Upper lobe of left lung (tissue), 6 donors: Measurements from ENCODE around the gene SLC66A2. TPM values are rescaled to one million over a fixed set of nuclear protein-coding genes. Genes with fewer than 3 reads are reported as not detected.

ENCODE experiments used
- ATAC-seq, 2 donors: fragments of 200-7000 bp; cut with Tn5 transposase; one replicate each; pipeline ENCODE4 v1.9.1; 2022; ENCODE audit warnings: mild to moderate bottlenecking in 2 of 2, moderate library complexity in 2 of 2; ENCODE audit not compliant: low FRiP score in 2 of 2
- DNase-seq, 2 donors: peaks; one replicate each; pipeline ENCODE4 v3.0.0-alpha.2; 2019 to 2020
- H3K27ac ChIP-seq, 4 donors: fragments of 200-600 bp; sonication (generic); one replicate each; pipeline ENCODE4 v1.5.1; 2016 to 2019
- H3K27me3 ChIP-seq, 4 donors: fragments of 200-600 bp; sonication (generic); one replicate each; pipeline ENCODE4 v1.5.1; 2017 to 2019
- H3K36me3 ChIP-seq, 4 donors: fragments of 200-600 bp; sonication (generic); one replicate each; pipeline ENCODE4 v1.5.1; 2016 to 2019
- H3K4me1 ChIP-seq, 4 donors: fragments of 200-600 bp; sonication (generic); one replicate each; pipeline ENCODE4 v1.5.1; 2018 to 2019
- H3K4me3 ChIP-seq, 4 donors: fragments of 200-600 bp; sonication (generic); one replicate each; pipeline ENCODE4 v1.5.1; 2017 to 2019; ENCODE audit warnings: mild to moderate bottlenecking in 2 of 4, moderate library complexity in 1 of 4
- H3K9me3 ChIP-seq, 4 donors: fragments of 200-600 bp; sonication (generic); one replicate each; pipeline ENCODE4 v1.5.1; 2018 to 2019
- EP300 ChIP-seq, 4 donors: sonication (generic); formaldehyde crosslinking; IDR thresholded peaks; one replicate each; pipeline ENCODE4 v1.5.1; 2017; ENCODE audit warnings: antibody characterized with exemption in 4 of 4, control low read depth in 2 of 4
- POLR2A ChIP-seq, 4 donors: fragments of 450-650 bp; IDR thresholded peaks; one replicate each; pipeline ENCODE4 v1.5.1; 2016 to 2017; ENCODE audit warnings: antibody characterized with exemption in 4 of 4, mild to moderate bottlenecking in 2 of 4
- POLR2AphosphoS5 ChIP-seq, 2 donors: sonication (generic); formaldehyde crosslinking; IDR thresholded peaks; one replicate each; pipeline ENCODE4 v1.5.1; 2017; ENCODE audit warnings: antibody characterized with exemption in 2 of 2
- WGBS, 2 donors: methylation state at CpG; one replicate each; pipeline ENCODE4 v1.1.5; 2017 to 2018; 5-methylcytosine and 5-hydroxymethylcytosine counted together
- total RNA-seq, 6 donors: library from RNA; depleted of rRNA in 4 of 6; stranded (reverse); fragments of >200 nt in 4 of 6; gene quantifications; one replicate each; pipeline versions ENCODE4 v1.1.0 to v1.2.1, GENCODE V29; 2016 to 2021
- TF ChIP-seq, protein P1 (sequence below), 6 experiments: fragments of 450-650 bp in 4 of 6; fragments of 200-600 bp in 2 of 6; sonication (generic) in 2 of 6; IDR thresholded peaks; one replicate each; pipeline ENCODE4 v1.5.1; 2016 to 2019; ENCODE audit warnings: antibody characterized with exemption in 6 of 6
- donor health status: DM: no; HTN: no; CAD: no; lungs with moderate emphysema.
- donor health status: DM: no; HTN: yes; CAD: no; lungs with severe emphysema.

SLC66A2 gene
- total RNA-seq, 6 donors from 2014 or later = 37.6 to 90.7 (median 66.5) TPM

DNA sequence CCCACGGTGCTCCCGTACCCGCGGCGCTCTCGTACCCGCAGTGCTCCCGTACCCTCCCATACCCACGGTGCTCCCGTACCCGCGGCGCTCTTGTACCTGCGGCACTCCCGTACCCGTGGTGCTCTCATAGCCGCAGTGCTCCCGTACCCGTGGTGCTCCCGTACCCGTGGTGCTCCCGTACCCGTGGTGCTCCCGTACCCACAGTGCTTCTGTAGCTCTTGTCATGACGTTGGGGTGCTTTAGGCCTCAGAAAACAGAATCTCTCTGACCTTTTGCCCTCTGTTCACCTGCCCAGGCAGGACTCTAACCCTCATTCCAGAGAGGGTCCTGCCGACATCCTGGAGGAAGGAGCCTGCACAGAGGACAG, 35.3 kb downstream of the SLC66A2 start:
- no peaks in the 10 kb centered on the region for H3K9me3 ChIP-seq
- H3K4me3 ChIP-seq = no peak overlapping the region
- H3K27ac ChIP-seq = no peak overlapping the region
- H3K4me1 ChIP-seq = no peaks in the 10 kb centered on the region
- TF ChIP-seq, protein P1, sequence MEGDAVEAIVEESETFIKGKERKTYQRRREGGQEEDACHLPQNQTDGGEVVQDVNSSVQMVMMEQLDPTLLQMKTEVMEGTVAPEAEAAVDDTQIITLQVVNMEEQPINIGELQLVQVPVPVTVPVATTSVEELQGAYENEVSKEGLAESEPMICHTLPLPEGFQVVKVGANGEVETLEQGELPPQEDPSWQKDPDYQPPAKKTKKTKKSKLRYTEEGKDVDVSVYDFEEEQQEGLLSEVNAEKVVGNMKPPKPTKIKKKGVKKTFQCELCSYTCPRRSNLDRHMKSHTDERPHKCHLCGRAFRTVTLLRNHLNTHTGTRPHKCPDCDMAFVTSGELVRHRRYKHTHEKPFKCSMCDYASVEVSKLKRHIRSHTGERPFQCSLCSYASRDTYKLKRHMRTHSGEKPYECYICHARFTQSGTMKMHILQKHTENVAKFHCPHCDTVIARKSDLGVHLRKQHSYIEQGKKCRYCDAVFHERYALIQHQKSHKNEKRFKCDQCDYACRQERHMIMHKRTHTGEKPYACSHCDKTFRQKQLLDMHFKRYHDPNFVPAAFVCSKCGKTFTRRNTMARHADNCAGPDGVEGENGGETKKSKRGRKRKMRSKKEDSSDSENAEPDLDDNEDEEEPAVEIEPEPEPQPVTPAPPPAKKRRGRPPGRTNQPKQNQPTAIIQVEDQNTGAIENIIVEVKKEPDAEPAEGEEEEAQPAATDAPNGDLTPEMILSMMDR (IDR thresholded peaks at IDR 0.05) = no peak
- TF ChIP-seq POLR2AphosphoS5 (IDR thresholded peaks at IDR 0.05) = no peak
- TF ChIP-seq POLR2A (IDR thresholded peaks at IDR 0.05) = no peak
- TF ChIP-seq EP300 (IDR thresholded peaks at IDR 0.05) = no peak
- ATAC-seq (no peak), DNase-seq (no peak)
- no peaks in the 10 kb centered on the region for H3K27me3 ChIP-seq
- 71 to 80% methylated on average over 26 of the region's 26 CpGs for WGBS, 2 donors
- H3K36me3 ChIP-seq = peaks cover 5 to 56% (median 43%) of the 10 kb centered on the region in 4 donors

DNA sequence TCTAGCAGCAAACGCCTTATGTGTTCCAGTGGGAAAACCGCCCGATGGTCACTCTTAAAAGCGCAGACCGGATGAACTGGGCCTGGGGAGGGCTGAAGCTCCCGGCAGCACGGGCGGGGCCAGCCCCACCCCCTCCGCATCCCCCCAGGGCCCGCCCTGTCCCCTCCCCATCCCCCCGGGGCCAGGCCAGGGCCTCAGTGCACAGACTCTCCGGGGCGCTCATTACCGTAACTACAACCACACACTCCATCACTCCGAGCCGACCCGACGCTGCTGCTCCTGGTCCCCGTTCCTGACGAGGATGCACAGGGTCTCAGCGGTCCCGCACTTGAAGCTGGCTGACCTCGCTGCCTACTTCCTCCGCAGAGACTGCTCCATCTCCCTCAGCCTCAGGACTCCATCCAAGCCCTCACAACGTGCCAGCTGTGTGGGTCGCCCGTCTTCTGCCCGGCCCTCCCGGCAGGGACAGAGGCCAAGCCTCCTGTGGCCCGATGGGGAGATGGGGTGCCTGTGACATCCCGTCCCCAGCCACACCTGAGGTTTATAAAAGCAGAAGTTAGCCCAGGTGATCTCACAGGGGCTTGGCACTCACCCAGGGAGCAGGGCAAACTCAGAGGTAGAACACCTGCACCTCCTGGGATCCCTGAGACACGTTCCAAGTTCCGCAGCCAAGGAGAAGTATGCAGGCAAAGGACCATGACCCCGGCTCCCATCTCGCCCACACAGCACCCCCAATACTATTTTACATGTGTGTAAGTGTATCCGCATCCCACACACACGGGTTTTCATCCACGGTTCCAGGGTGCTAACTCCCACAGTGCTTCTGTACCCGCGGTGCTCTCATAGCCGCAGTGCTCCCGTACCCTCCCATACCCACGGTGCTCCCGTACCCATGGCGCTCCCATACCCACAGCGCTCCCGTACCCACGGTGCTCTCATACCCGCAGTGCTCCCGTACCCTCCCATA, 36.0 kb downstream of the SLC66A2 start:
- Histone ChIP-seq H3K4me1 (no peaks in the 10 kb centered on the region), H3K27me3 (no peaks in the 10 kb centered on the region), H3K36me3 (peaks cover 5 to 56% (median 43%) of the 10 kb centered on the region in 4 donors), H3K4me3 (no peak overlapping the region), H3K9me3 (no peaks in the 10 kb centered on the region), H3K27ac (no peak overlapping the region)
- peak in 1 of 2 donors; percentile 56 for ATAC-seq
- no peak for TF ChIP-seq POLR2AphosphoS5 (IDR thresholded peaks at IDR 0.05)
- TF ChIP-seq, protein P1 (IDR thresholded peaks at IDR 0.05) = no peak
- TF ChIP-seq POLR2A (IDR thresholded peaks at IDR 0.05) = no peak
- no peak for TF ChIP-seq EP300 (IDR thresholded peaks at IDR 0.05)
- 94 to 97% methylated on average over 34 to 46 of the region's 50 CpGs for WGBS, 2 donors
- DNase-seq = peak in 1 of 2 donors; percentile 65

DNA sequence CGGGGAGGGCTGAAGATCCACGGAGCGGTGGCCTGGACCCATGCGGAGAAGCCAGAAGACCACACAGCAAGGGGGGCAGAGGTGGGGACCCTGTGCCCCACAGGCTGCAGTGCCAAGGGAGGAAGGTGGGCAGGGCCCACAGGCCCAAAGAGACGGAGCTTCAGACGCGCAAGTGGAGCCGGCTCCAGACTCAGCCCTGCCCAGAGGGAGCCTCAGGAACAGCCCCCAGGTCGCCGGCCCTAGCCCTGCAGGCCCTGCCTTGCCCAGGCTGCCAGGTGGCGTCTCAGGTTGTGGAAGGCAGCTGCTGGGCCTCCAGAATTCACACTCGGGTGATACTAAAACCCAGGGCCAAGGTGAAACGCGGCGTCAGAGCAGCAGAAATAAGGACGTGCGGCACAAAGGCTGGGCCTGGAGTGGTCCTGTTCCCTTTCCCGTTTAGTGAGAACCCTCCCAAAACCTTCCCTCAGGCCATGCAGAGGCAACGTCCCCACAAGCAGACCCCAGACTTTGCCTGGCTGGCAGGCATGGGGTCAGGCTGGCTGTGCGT, 36.8 kb downstream of the SLC66A2 start:
- ATAC-seq = no peak
- 89 to 95% methylated on average over 13 to 20 of the region's 20 CpGs for WGBS, 2 donors
- no peak for TF ChIP-seq POLR2AphosphoS5 (IDR thresholded peaks at IDR 0.05)
- TF ChIP-seq, protein P1 (IDR thresholded peaks at IDR 0.05) = no peak
- no peak for TF ChIP-seq POLR2A (IDR thresholded peaks at IDR 0.05)
- Histone ChIP-seq H3K36me3 (peaks cover 5 to 56% (median 43%) of the 10 kb centered on the region in 4 donors), H3K27ac (no peak overlapping the region), H3K27me3 (no peaks in the 10 kb centered on the region), H3K4me1 (no peaks in the 10 kb centered on the region), H3K4me3 (no peak overlapping the region), H3K9me3 (no peaks in the 10 kb centered on the region)
- DNase-seq = peak in 1 of 2 donors; percentile 70

DNA sequence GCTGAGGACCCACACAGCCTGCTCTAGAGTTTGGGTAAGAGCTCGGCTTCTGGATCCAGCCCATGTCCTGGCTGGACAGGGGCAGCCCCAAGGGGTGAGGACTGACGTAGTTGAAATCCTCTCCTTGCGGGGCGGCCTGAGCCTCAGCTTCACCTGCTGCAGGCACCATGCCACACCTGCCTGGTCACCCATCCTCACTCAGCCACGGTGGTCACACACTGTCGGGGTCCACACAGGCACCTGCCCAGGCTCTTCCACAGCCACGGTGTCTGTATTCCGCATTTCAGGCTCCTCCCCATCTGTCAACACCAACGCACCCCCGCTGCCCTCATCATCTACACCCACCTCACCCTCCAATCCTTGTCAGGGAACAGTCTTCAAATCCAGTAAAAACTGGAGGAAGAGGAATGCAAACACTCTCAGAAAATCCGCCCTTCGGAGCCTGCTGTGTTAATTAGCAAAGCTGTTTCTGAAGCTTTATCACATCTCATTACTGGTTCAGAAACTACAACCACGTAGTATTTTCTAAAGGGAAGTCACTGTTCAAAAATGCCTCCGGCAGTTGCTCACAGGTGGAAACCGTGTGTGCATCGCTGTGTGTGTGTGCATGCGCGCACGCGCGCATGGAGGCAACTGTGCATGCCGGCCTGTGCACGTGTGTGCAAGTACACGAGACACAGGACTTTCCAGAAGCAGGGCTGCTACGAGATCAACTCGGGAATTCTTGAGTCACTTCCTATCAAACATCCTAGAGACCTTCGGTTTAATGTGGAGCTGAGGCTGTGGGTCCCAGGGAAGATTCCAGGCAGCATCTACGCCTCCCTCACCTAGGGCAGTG, 38.2 kb downstream of the SLC66A2 start:
- Histone ChIP-seq H3K4me3 (no peak overlapping the region), H3K9me3 (no peaks in the 10 kb centered on the region), H3K27me3 (no peaks in the 10 kb centered on the region), H3K4me1 (no peaks in the 10 kb centered on the region), H3K36me3 (peaks cover 0 to 48% (median 33%) of the 10 kb centered on the region in 4 donors), H3K27ac (no peak overlapping the region)
- WGBS, 2 donors = 91 to 95% methylated on average over 27 to 28 of the region's 28 CpGs
- peak in 1 of 2 donors; percentile 71 for DNase-seq
- no peak for ATAC-seq
- TF ChIP-seq POLR2AphosphoS5 (IDR thresholded peaks at IDR 0.05) (no peak), POLR2A (IDR thresholded peaks at IDR 0.05) (no peak), EP300 (IDR thresholded peaks at IDR 0.05) (no peak)
- TF ChIP-seq, protein P1 (IDR thresholded peaks at IDR 0.05) = no peak
